Fibroblast of pulmonary artery (primary cell): Measurements from ENCODE around the gene ZMYND11.
A peak's percentile ranks its signal among the peaks of the same experiment; 100 is the strongest.
"Not testable (repeated sequence)": the region's sequence is repeated elsewhere in the genome, so short reads cannot be mapped to it uniquely, and the experiment has no call there.

Experiments
- DNase-seq: peaks from one replicate; pipeline ENCODE4 v3.0.0-alpha.2; 2010; ENCODE audit warnings: low read depth
- H3K4me3 ChIP-seq: replicated peaks from 2 replicates; pipeline ENCODE4 v1.5.1; 2011; ENCODE audit warnings: low read depth, mild to moderate bottlenecking, control low read depth, low read length, moderate library complexity
- CTCF ChIP-seq: IDR thresholded peaks from 2 replicates; pipeline ENCODE4 v1.5.1; 2011; ENCODE audit warnings: mild to moderate bottlenecking, control low read depth, low read length, inconsistent platforms; ENCODE audit errors: missing control alignments

Gene ZMYND11

GRCh38 chr10:251982-252582 is 116.8 kb downstream of the ZMYND11 start:
- DNase-seq, result no peak
- no peak for TF ChIP-seq CTCF
- no peak overlapping the region for H3K4me3 ChIP-seq

GRCh38 chr10:260819-261429 is 125.7 kb downstream of the ZMYND11 start:
- no peak overlapping the region for H3K4me3 ChIP-seq
- no peak for TF ChIP-seq CTCF
- DNase-seq, result no peak

- not testable (repeated sequence) for H3K4me3 ChIP-seq, DNase-seq
Observed at GRCh38 chr10:264160-265073, 129.2 kb downstream of the ZMYND11 start.

- not testable (repeated sequence) for DNase-seq, H3K4me3 ChIP-seq
Observed at GRCh38 chr10:265074-265440, 129.8 kb downstream of the ZMYND11 start.

- H3K4me3 ChIP-seq, DNase-seq: not testable (repeated sequence)
Observed at GRCh38 chr10:265816-266588, 130.7 kb downstream of the ZMYND11 start.

GRCh38 chr10:266974-267425 is 131.7 kb downstream of the ZMYND11 start:
- no peak for TF ChIP-seq CTCF
- peak; percentile 69 for DNase-seq
- H3K4me3 ChIP-seq, result no peak overlapping the region

GRCh38 chr10:267705-268104 is 132.4 kb downstream of the ZMYND11 start:
- DNase-seq, result no peak
- H3K4me3 ChIP-seq, result no peak overlapping the region
- no peak for TF ChIP-seq CTCF

GRCh38 chr10:269440-270074 is 134.3 kb downstream of the ZMYND11 start:
- H3K4me3 ChIP-seq, result no peak overlapping the region
- DNase-seq, result no peak
- no peak for TF ChIP-seq CTCF
